Glutamatergic neuron (in vitro differentiated cells): ENCODE measurements around the gene TPCN2. TPM values are rescaled to one million over a fixed set of nuclear protein-coding genes. Genes with fewer than 3 reads are reported as not detected.

ENCODE experiments used
- DNase-seq: peaks from one replicate; pipeline ENCODE4 v3.0.0; 2022
- H3K27ac Mint-ChIP-seq: one replicate; pipeline ENCODE4 v1.8.0; 2020; ENCODE audit warnings: mild to moderate bottlenecking, mixed read lengths, inconsistent platforms; ENCODE audit not compliant: unreplicated experiment
- H3K27me3 Mint-ChIP-seq: one replicate; pipeline ENCODE4 v1.8.0; 2020; ENCODE audit warnings: mild to moderate bottlenecking, moderate library complexity, mixed read lengths, inconsistent platforms; ENCODE audit not compliant: unreplicated experiment
- H3K36me3 Mint-ChIP-seq: one replicate; pipeline ENCODE4 v1.8.0; 2020; ENCODE audit warnings: mild to moderate bottlenecking, mixed read lengths, inconsistent platforms; ENCODE audit not compliant: unreplicated experiment
- H3K4me1 Mint-ChIP-seq: one replicate; pipeline ENCODE4 v1.8.0; 2020; ENCODE audit warnings: mild to moderate bottlenecking, low read depth, mixed read lengths, inconsistent platforms; ENCODE audit not compliant: unreplicated experiment
- H3K4me3 Mint-ChIP-seq: one replicate; pipeline ENCODE4 v1.8.0; 2020; ENCODE audit warnings: mild to moderate bottlenecking, mixed read lengths, inconsistent platforms; ENCODE audit not compliant: unreplicated experiment
- H3K9me3 Mint-ChIP-seq: one replicate; pipeline ENCODE4 v1.8.0; 2020; ENCODE audit warnings: mild to moderate bottlenecking, moderate library complexity, mixed read lengths, inconsistent platforms; ENCODE audit not compliant: unreplicated experiment
- total RNA-seq: library from RNA; stranded (reverse); fragmentation: NEBNext Ultra II Directional; extraction: Animal tissue kit (Norgen Biotek cat#: 25700); gene quantifications from one replicate; pipeline ENCODE4 v1.2.1, GENCODE V29; 2021; ENCODE audit not compliant: unreplicated experiment
- TF ChIP-seq, protein P1 (sequence below): fragments of 200-600 bp; sonication (generic); IDR thresholded peaks from one replicate; pipeline ENCODE4 v1.5.0; 2021; ENCODE audit not compliant: partially characterized antibody, unreplicated experiment

TPCN2 gene
- total RNA-seq, 1 donor from 2014 or later = 17.2 TPM

DNA sequence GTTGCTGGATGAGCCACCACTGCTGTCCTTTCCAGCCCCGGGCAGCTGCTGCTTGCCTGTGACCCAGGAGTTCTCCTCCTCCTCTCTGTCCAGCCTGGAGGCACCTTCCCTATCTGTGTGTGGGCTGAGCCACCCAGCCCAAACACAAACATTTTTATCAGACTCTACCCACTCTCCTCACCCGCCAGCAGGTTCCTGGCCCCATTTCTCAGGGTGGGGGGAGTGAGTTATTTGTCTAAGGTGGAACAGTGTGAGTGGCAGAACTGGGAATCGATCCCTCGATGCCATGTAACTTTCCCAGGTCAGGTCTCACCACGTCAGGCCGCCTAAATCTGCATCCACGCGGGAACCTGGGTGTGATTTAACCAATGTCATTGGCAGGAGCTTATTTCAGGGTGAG, 86.2 kb downstream of the TPCN2 start:
- TF ChIP-seq, protein P1, sequence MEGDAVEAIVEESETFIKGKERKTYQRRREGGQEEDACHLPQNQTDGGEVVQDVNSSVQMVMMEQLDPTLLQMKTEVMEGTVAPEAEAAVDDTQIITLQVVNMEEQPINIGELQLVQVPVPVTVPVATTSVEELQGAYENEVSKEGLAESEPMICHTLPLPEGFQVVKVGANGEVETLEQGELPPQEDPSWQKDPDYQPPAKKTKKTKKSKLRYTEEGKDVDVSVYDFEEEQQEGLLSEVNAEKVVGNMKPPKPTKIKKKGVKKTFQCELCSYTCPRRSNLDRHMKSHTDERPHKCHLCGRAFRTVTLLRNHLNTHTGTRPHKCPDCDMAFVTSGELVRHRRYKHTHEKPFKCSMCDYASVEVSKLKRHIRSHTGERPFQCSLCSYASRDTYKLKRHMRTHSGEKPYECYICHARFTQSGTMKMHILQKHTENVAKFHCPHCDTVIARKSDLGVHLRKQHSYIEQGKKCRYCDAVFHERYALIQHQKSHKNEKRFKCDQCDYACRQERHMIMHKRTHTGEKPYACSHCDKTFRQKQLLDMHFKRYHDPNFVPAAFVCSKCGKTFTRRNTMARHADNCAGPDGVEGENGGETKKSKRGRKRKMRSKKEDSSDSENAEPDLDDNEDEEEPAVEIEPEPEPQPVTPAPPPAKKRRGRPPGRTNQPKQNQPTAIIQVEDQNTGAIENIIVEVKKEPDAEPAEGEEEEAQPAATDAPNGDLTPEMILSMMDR = no peak
- peaks cover 15% of the 10 kb centered on the region for H3K36me3 Mint-ChIP-seq
- no peaks in the 10 kb centered on the region for H3K4me1 Mint-ChIP-seq
- peaks cover 10% of the 10 kb centered on the region for H3K9me3 Mint-ChIP-seq
- no peak overlapping the region for H3K27ac Mint-ChIP-seq
- H3K27me3 Mint-ChIP-seq = peaks cover 4% of the 10 kb centered on the region
- no peak overlapping the region for H3K4me3 Mint-ChIP-seq
- no peak for DNase-seq

DNA sequence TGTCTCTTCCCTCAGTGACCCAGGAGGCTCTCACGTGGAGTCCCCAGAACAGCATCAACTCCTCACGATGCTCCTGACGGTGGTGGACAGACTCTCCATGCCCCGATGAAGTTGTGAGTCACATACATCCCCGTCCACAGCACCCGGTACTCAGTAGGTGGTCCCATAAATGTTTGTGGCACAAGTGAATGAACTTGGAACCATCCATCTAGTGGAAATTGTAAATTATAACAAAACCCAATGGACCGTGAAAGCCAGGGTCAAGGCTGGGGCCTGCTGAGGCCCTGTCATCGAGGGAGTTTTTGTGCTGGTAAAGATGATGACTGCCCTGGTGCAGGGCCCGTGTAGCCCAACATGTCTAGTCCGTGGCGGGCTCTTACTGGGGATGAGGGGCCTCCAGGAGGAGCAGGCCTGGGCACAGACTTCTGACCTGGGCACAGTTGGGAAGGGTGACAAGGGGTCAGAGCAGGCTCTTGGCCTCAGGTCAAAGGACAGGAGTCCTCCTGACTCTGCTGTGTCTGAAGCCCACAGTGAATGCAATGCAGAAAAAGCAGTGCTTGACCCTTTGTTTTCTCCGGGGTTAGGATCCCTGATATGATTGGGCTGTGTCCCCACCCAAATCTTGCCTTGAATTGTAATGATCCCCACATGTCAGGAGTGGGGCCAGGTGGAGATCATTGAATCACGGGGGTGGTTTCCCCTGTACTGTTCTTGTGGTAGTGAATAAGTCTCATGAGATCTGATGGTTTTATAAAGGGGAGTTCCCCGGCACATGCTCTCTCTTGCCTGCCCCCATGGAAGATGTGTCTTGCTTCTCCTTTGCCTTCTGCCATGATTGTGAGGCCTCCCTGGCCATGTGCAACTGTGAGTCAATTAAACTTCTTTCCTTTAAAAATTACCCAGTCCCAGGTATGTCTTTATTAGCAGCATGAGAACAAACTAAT, 87.0 kb downstream of the TPCN2 start:
- peaks cover 9% of the 10 kb centered on the region for H3K9me3 Mint-ChIP-seq
- TF ChIP-seq, protein P1 = no peak
- H3K27ac Mint-ChIP-seq = no peak overlapping the region
- H3K36me3 Mint-ChIP-seq = peaks cover 17% of the 10 kb centered on the region
- H3K4me1 Mint-ChIP-seq = no peaks in the 10 kb centered on the region
- DNase-seq = no peak
- H3K27me3 Mint-ChIP-seq = peaks cover 3% of the 10 kb centered on the region
- no peak overlapping the region for H3K4me3 Mint-ChIP-seq

DNA sequence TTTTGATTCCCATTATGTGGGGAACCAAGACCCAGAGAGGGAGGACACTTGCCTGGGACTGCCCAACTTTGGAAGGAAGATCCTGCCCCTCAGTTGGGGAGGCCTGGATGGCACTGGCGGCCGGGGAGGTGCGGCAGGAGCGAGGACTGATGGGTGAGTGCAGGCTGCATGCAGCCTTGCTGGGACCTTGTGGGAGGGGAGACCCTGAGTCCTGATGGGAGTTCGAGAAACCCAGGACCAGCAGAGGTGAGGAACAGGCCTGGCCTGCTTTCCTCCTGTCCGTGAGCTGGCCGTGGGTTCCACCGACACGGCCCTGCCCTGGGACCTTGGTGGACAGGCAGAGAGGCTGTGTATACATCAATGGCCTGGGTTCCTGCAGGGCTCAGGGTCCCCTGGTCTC, 87.7 kb downstream of the TPCN2 start:
- H3K27ac Mint-ChIP-seq = no peak overlapping the region
- H3K4me3 Mint-ChIP-seq = no peak overlapping the region
- H3K36me3 Mint-ChIP-seq = peaks cover 17% of the 10 kb centered on the region
- no peaks in the 10 kb centered on the region for H3K4me1 Mint-ChIP-seq
- TF ChIP-seq, protein P1 = no peak
- H3K9me3 Mint-ChIP-seq = peaks cover 9% of the 10 kb centered on the region
- no peak for DNase-seq
- H3K27me3 Mint-ChIP-seq = peaks cover 3% of the 10 kb centered on the region

DNA sequence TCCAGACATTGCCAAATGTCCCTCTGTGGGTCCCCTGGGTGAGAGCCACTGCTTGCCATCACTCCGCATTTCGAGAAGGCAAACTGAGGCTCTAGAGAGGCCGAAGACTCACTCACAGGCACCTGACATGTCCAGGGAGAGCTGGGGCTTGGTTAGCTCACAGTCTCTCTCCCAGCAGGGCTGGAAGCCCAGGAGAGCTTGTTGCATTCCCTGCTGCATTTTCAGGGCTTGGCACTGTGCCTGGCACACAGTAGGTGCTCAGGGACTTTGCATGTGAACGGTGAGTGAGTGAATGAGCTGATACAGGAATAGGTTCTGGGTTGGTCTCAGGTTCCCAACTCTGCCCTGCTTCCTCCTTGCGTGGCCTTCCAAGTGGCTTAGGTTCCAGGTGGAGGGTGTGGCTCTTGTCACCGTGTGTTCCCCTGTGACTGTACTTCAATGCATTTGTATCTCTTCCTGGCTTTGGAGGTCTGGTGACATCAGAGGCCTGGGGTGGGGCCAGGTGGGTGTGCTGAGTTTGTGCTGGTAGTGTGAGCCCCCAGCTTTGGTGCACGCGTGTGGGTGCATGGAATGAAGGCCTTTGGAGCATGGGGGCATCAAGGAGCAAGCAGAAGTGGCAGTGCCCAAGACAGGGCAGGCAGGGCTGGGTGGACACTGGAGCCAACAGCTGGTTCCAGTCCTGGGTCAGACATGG, 88.6 kb downstream of the TPCN2 start:
- Mint-ChIP-seq H3K27me3 (peaks cover 3% of the 10 kb centered on the region), H3K9me3 (peaks cover 9% of the 10 kb centered on the region), H3K4me3 (no peak overlapping the region), H3K27ac (no peak overlapping the region), H3K36me3 (peaks cover 17% of the 10 kb centered on the region), H3K4me1 (no peaks in the 10 kb centered on the region)
- no peak for DNase-seq
- TF ChIP-seq, protein P1 = no peak
